ENCODE data around the gene SOX5.
"Not testable (repeated sequence)": the region's sequence is repeated elsewhere in the genome, so short reads cannot be mapped to it uniquely, and the experiment has no call there.

The SOX5 gene

DNA sequence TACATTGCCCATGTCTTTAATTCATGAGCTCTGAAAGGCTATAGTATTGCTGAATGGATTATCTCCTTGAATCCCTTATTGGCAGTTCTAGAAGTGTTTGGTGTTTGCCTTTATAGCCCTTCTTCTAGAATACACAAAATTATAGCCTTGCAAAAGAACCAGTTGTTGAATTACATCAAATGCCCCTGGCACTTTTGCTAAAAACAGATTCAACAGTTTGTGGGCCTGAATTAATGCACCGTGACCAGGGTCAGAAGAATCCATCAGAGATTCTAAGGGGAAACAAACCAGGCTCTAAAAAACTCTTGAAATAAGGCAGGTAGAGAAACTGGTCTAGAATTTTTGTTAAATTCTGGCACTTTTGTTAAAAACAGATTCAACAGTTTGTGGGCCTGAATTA is 197.8 kb downstream of the SOX5 start:
- DNase-seq = no peak

DNA sequence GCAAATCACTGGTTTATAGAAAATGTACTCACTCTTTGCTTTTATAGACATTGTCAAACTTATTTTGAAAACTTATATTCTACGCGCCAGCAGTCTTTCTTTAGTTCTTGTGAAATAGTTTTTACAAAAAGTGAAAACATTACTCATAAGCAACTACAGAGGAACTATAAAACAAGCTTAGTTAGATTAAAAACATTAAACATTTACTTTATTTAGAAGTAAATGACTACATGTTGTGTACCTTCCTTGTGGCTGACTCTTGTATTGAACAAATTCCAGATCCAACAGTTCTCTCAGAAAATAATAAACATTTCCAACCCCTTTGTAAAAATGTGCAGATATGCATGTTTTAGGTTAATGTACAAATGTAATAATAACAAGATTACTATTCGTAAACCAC is 198.5 kb downstream of the SOX5 start:
- no peak for DNase-seq

DNA sequence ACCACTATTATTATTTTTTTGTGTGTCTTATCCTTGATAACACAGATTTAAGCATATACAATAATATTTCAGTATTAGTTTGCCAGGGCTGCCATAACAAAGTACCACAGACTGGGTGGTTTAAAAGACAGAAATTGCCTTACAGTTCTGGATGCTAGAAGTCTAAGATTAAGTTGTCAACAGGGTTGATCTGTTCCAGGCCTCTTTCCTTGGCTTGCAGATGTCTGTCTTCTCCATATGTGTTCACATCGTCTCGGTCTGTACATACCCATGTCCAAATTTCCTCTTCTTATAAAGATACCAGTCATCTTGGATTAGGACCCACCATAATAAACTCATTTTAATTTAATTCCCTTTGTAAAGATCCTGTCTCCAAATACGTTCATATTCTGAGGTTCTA is 204.8 kb downstream of the SOX5 start:
- DNase-seq = no peak

DNA sequence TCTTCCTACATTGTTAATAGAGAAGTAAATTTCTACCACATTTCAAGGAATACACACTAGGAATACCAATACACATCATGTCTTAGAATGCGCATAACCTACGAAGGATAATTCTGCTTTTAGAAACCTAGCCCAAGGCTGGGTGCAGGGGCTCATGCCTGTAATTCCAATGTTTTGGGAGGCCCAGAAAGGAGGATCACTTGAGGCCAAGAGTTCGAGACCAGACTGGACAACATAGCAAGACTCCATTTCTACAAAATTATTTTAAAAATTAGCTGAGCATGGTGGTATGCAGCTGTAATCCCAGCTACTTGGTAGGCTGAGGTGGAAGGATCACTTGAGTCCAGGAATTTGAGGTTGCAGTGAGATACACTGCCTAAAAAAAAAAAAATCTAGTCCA is 206.9 kb downstream of the SOX5 start:
- DNase-seq = no peak

DNA sequence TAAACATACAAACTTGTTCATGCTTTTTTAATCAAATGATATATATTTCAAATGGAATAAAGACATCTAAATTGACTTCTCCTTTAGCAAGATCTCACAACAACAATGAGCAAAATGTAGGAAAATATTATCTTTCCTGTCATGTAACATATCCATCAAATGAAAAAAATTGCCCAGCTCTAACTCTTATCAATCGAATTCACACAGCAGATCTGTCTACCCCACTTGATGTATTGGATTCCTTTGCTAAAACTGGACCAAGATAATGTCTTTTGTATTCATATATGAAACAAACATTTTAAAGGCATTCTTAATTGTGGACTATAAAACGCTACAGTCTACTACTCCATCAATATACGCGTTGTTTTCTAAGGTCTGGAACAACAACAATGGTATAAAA is 218.0 kb downstream of the SOX5 start:
- no peak for DNase-seq

DNA sequence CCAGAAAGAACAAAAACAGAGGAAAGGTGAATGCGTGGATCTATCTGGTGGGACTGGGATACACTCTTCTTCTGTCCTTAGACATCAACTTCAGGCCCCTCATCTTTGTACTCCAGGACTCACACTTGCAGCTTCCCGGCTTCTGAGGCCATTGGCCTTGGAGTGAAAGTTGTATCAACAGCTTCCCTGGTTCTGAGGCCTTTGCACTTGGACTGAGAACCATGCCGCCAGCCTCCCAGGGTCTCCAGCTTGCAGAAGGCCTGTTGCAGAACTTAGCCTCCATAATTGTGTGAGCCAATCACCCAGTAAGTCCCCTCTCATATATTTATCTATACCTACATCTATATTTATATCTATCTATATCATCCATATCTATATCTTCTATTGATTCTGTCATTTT is 218.4 kb downstream of the SOX5 start:
- DNase-seq = no peak

GRCh38 chr12:23729359-23729758 is 220.1 kb downstream of the SOX5 start:
- DNase-seq = no peak

DNA sequence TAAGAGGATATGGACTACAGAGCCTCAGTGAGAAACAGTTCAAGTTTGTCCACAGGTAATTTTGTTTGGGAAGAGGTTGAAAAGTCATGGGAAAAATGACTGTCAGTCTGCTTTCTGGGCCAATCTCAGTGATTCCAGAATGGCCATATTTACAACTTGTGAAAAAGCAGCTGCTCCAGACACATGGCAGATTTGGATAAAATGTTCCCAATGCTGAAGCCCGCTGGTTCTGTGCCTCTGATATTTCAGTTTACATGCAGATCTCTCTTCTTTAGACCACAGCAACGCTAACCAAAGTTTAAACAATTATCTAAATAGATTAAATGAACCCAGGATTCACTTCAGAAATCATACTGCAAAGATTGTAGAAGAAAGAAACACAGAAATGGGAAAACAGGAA is 222.8 kb downstream of the SOX5 start:
- no peak for DNase-seq

GRCh38 chr12:23722655-23723054 is 226.8 kb downstream of the SOX5 start:
- no peak for DNase-seq

DNA sequence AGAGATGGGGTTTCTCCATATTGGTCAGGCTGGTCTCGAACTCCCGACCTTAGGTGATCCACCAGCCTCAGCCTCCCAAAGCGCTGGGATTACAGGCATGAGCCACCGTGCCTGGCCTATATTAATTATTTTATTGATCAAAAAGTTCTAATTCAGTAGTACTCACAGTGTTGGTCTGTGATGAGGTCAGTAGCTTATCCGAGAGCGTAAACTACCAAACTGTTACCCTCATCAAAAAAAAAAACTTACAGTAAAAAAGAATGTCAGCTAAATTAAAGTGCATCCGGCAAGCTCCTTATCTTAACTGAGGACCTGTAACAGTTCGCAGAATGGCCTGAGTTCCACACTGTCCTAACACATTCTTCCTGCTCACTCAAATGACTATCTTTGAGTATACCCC is 228.2 kb downstream of the SOX5 start:
- DNase-seq = no peak

DNA sequence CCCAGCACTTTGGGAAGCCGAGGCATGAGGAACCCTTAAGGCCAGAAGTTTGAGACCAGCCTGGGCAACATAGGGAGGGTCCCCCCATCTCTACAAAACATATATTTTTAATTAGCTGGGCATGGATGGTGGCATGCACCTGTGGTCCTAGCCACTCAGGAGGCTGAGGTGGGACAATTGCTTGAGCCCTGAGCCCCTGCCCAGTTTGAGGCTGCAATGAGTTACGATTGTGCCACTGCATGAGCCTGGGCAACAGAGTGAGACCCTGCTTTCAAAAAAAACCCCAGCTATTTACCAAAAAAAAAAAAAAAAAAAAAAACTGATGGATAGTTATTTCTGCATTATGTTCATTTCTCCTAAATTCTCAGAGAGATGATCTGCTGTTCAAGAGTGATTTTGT is 230.0 kb downstream of the SOX5 start:
- DNase-seq = no peak

DNA sequence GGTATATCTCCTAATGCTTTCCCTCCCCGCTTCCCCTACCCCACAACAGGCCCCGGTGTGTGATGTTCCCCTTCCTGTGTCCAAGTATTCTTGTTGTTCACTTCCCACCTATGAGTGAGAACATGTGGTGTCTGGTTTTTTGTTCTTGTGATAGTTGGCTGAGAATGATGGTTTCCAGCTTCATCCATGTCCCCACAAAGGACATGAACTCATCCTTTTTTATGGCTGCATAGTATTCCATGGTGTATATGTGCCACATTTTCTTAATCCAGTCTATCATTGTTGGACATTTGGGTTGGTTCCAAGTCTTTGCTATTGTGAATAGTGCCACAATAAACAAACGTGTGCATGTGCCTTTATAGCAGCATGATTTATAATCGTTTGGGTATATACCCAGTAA is 239.1 kb downstream of the SOX5 start:
- DNase-seq = not testable (repeated sequence)

DNA sequence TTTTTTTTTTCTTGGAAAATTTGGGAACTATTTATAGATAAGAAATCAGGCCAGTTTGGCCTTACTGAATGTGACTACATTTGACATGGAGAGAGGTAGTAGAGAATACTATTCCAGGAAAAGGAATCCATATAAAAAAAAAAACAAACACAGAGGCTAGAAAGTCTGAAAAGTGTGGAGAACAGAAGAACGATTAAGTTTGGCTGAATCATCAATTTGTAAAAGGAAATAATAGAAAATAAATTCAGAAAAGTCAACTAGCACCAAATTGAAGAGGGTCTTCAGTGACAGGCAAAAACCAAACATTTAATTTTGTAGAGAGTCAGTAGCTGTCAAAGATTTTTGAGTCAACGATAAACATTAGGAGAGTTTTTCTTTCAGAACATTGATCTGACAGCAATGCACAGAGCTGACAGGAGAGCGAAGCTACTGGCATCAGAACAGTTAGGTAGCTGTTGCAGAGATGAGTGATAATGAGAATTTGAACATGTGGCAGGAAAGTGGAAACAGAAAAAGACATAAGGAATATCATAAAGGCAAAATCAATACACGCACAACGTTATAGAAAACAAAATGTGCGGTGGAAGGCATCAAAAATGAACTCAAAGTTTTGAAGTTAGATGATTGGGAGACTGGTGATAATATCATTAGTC is 241.2 kb downstream of the SOX5 start:
- DNase-seq = no peak

GRCh38 chr12:23707270-23707669 is 242.2 kb downstream of the SOX5 start:
- DNase-seq = no peak

DNA sequence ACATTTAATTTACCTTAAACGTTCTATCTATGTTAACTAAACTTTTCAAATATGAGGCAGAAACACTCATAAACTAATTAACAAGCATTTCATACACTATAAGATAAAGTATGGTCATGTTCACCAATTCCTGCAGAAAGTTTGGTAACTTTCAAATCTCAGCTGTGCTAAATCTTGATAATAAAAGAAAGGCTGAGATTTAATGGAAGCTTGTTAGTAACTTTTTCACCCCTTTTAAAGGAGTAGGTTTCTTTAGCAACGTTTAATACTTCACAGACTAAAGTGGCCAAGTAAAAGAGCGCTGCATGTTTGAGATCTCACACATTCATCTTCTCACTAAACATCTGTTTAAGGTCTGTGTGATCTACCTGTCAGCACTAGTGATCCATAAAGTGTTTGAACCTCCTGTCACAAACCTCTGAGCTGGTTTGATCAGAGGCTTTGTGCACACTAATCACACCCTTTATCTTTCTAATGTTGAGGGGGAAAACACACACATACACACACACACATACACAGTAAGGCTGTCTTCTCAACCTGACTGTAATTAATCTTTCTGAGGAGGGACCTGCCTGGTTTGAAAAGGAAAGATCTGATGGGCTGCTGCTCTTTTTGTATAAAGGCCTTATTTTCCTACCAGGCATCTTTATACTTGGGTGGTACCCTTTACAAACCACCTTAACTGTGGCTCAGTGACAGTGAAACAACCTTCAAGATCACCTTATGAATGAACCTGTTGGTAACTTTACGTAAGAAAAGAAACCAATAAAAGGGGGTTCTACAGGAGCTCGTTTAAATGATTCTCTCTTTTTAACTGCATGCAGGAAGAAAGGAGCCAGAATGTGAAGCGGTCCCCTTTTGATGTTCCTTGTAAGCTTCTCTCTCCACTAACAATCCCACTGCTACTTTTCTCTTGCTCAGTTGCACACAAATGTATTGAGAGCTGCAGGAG is 244.2 kb downstream of the SOX5 start:
- no peak for DNase-seq

DNA sequence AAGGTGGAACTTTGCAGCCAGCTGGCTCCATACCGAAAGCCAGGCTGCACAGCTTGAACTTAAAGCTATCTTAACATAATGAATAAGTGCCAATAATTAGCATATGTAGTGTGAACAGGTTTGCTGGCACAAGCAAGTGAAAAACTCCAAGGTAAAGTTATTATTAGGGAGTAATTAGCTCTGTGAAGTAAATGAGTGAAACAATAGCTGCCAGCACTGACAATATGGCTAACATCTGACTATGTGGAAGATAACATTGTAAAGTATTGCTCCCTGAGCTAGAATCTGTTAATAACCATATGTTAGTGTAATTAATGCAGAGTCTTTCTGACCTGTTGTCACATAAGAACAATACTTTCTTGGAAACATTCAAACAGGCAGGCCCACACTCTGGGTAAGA is 246.4 kb downstream of the SOX5 start:
- peak; percentile 72 for DNase-seq

GRCh38 chr12:23699031-23699430 is 250.4 kb downstream of the SOX5 start:
- no peak for DNase-seq

- no peak for DNase-seq
Observed at GRCh38 chr12:23694920-23695319, 254.6 kb downstream of the SOX5 start.

- DNase-seq = no peak
Observed at GRCh38 chr12:23694307-23694706, 255.2 kb downstream of the SOX5 start.

GRCh38 chr12:23687947-23688346 is 261.5 kb downstream of the SOX5 start:
- DNase-seq = no peak

- peak; percentile 7 for DNase-seq
Observed at GRCh38 chr12:23686095-23686494, 263.4 kb downstream of the SOX5 start.

DNA sequence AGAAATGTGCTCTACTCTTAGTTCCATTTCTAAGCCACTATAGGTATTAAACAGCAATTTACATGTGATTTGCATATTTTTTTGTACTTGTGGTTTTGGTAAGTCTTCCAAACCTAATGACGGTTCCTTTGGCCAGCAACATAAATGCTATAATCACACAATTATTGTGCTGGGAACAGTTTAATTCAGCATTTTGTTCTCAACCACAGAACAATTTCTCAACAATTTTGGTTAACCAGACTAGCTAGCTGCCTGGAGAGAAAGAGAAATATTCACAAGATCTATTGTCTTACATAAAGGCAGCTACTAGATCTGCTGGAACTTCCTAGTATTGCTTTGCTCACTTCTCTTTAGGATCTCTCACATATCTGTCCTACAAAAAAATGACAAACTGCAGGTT is 265.3 kb downstream of the SOX5 start:
- no peak for DNase-seq

GRCh38 chr12:23681237-23681636 is 268.2 kb downstream of the SOX5 start:
- DNase-seq = no peak

DNA sequence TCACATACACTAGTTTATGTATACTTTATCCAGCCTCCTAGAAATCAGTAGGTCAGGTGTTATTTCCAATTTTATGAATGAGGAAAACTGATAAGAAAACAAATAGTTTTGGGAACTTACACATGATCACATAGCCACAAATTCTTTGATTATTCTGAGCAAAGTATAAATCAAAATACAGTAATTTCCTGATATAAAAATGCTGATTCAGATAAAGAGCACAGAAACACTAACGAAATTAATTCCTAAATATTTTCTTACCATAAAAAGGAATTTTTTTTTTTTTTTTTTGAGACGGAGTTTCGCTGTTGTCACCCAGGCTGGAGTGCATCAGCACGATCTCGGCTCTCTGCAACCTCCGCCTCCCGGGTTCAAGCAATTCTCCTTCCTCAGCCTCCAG is 275.4 kb downstream of the SOX5 start:
- no peak for DNase-seq

DNA sequence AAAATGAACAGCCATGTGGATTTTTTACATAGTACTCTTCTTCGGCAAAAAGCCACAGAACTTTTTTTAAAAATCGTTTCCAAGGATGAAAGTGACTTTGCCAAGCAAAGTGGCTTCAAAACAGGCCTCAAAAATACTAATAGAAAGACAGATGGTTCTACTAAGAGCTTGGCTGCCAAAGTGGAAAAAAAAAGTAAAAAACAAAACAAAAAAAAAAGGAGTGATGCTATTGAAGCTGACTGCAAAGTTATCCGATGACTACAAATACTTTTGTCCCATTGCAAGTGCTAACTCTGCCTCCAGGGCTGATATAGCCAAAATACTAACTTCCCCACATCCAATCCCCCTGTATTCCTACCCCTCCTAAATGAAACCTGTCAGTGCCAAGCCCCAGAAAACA is 277.6 kb downstream of the SOX5 start:
- peak; percentile 87 for DNase-seq
